Measurements from ENCODE around the gene AMY1C.
"Not testable (repeated sequence)": the region's sequence is repeated elsewhere in the genome, so short reads cannot be mapped to it uniquely, and the experiment has no call there.

GRCh38 chr1:103748273-103748672, 1.4 kb upstream of the AMY1C start:
- not testable (repeated sequence) for TF ChIP-seq CTCF, POLR2A (IDR thresholded peaks at IDR 0.05)
